ENCODE data around the gene NEU2.

GRCh38 chr2:233048569-233049193 is 16.2 kb downstream of the NEU2 start:
- no peak for TF ChIP-seq CTCF (IDR thresholded peaks at IDR 0.05; ENCODE audit: low read depth, low read length)
- no peak for TF ChIP-seq POLR2A (IDR thresholded peaks at IDR 0.05; ENCODE audit: extremely low read depth, insufficient read length)
- TF ChIP-seq MAX (IDR thresholded peaks at IDR 0.05; ENCODE audit: low read depth, low read length): no peak

Data from NB4 (cell line).